ENCODE results near the gene HDAC4.

DNA sequence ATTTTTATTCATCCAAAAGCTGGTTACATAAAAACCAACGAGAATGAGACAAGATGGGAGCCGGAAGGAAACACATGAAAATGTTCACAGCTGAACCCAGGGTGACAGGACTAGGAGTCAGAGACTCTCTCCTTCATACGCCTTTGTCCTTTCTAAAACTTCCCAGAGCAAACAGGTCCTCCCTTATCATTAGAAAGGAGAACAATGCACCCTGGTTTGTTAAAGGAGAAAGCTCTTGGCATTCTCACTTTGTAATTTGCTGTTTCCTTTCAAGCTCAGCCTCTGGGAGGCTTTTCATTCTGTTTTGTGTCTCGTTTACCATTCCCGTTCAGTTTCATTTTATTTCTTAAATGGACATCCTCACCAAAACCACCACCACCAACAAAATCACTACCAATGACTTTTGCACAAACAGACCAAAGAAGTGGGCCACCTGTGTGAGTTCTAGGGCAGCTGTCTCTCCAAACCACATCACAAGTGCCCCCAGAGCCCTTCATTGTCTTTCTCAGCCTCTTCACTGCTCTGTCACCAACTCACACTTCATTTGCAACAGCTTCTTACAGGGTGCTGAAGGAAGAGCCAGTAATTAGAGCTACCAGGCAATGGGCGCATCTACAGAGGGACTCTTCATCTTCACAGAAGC is 105.3 kb downstream of the HDAC4 start:
- TF ChIP-seq, protein P1, sequence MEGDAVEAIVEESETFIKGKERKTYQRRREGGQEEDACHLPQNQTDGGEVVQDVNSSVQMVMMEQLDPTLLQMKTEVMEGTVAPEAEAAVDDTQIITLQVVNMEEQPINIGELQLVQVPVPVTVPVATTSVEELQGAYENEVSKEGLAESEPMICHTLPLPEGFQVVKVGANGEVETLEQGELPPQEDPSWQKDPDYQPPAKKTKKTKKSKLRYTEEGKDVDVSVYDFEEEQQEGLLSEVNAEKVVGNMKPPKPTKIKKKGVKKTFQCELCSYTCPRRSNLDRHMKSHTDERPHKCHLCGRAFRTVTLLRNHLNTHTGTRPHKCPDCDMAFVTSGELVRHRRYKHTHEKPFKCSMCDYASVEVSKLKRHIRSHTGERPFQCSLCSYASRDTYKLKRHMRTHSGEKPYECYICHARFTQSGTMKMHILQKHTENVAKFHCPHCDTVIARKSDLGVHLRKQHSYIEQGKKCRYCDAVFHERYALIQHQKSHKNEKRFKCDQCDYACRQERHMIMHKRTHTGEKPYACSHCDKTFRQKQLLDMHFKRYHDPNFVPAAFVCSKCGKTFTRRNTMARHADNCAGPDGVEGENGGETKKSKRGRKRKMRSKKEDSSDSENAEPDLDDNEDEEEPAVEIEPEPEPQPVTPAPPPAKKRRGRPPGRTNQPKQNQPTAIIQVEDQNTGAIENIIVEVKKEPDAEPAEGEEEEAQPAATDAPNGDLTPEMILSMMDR (IDR thresholded peaks at IDR 0.05; ENCODE audit: poor library complexity), result no peak
- TF ChIP-seq EZH2 (IDR thresholded peaks at IDR 0.05; ENCODE audit: borderline replicate concordance), result no peak
